Activated CD8-positive, alpha-beta memory T cell treated with anti-CD3 and anti-CD28 coated beads, Interleukin-2, amount 50 U/mL, for 1 hour (primary cell): ENCODE results near the gene VCX3A.
"Not testable (repeated sequence)": the region's sequence is repeated elsewhere in the genome, so short reads cannot be mapped to it uniquely, and the experiment has no call there.

Source experiments
- DNase-seq: peaks from one replicate; pipeline ENCODE4 v3.0.0-alpha.2; 2020; ENCODE audit errors: extremely low read depth

The VCX3A gene

DNA sequence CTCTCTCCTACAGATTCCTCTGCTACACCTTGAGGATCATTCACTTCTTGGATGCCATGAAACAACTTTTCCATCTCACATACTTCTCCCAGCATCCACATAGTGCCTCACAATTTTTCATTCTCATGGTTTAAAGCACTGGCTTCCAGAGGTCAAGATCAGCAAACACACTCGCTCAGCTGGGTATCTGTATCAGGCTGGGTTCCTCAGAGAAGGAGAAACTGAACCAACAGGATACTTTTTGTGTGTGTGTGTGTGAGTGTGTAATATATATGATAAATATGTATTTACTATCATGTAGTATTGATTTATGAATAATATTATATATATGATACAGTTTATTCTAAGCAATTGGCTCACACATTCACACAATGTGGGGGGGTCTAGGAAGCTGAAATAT, at the start of gene VCX3A:
TSS of gene VCX3A (minus strand) at position 101 of the 400 bp plus-strand sequence. CDS start 621 bp downstream, outside the sequence.
- DNase-seq, result not testable (repeated sequence)

- no peak for DNase-seq
Observed at GRCh38 chrX:6574762-6575161, 39.8 kb upstream of the VCX3A start.

GRCh38 chrX:6568031-6568430, 33.1 kb upstream of the VCX3A start:
- DNase-seq, result no peak

DNA sequence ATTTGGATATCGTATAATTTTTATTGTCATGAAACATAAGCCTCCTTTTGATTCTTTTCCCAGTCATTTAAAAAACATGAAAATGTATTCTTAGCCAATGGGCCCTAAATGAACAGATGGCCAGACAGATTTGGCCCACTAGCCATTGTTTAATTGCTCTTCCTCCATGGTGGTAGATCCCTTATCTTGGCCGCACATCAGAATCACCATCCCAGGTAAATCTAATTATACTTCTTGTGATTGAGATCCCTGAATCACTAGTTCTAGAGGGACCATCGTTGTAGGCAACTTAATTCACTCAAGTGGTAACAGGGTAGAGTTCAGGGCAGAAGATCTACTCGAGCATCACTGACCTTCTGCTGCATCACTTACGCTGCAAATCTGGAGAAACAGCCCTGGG, 24.1 kb upstream of the VCX3A start:
- no peak for DNase-seq

DNA sequence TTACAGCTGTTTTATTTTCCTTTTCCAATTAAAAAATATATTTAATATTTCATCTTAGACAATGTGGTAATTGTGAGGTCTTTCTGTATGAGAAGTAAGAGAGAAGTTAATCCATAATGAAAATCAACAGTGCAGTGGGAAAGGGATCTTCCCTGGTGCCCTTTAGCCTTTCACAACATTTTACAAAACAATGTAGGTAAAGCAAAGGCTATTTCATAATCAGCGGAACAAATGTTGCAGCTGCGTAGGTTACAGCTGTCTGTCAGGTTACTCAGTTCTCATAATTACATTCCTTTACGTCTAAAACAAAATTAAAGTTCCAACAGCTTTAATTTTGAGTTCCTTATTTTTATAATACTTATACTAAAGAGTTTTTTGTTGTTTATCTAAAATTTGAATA, 22.8 kb upstream of the VCX3A start:
- no peak for DNase-seq

- no peak for DNase-seq
Observed at GRCh38 chrX:6550999-6551398, 16.1 kb upstream of the VCX3A start.

DNA sequence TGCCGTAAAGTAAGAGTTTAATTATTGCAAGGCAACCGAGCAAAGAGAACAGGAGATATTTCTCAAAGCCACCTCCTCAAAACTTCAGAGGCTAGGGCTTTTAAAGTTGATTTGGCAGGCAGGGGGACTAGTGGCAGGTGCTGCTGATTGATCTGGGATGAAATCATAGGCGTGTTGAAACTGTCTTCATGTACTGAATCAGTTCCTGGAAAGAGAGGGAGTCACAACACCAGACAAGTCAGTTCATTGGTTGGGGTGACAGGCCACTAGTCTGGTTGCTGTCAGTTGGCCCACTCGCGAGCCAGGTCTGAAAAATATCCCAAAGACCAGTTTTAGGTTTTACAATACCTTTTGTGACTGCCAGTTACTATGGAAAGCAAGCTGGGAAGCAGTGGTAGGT, 10.8 kb upstream of the VCX3A start:
- DNase-seq, result no peak

DNA sequence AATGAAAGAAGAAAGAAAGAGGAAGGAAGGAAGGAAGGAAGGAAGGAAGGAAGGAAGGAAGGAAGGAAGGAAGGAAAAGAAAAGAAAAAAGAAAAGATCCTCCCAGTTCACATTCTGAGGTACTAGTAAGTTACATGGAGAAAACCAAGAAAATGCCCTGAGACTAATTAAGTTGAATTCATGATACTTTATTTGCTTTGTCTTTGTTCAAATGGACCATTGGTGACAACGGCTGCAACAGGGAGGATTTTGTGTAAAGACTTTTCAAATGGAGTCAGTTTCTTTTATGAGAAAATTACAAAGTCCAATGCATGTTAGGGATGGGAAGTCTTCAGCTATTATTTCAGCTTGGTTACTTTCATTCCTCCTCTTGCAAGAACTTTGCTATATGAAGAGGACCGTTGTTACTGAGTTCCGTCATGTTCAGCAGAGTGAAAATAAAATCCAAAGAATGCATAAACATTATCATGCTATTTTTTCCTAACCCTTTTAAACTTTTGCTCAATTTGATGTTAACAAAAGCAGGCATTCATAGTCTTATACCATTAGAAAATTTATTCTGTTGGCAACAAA, 8.3 kb downstream of the VCX3A start:
- DNase-seq, result no peak

DNA sequence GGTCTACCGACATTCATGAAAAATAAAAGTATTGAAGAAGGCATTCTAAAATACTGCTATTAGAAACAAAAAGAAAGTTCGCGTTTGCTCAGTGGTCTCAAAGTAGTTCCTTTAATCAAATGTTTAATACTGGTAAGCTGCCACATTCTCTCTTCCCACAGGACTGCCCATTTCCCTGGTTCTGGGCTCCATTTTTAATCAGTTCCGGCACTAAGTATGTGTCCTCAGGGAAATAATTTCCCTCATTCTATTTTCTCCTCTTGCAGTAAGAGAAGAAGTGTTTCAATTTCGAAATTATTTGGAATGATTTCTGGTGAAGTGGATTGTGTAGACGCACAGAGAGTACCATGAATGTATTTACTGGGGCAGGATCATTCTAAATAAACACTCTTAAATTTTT, 17.5 kb downstream of the VCX3A start:
- no peak for DNase-seq

DNA sequence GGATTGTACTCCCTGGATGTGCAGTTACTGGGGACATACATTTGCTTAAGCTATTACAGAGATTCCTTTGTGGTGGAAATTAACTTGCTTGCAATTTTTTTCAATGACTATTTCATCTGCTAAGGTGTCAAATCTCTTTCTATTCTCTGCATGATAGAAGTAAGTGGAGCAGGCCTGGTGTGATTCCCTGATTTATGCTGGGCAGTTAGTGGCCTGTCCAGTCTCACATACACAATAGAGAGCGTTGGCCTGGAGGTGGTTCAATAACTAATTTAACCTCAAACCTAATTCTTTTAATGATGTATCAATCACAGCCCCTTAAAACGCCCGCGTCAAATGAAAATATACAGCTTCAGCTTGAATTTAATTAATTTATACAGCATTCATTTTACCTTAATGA, 28.5 kb downstream of the VCX3A start:
- DNase-seq, result no peak

DNA sequence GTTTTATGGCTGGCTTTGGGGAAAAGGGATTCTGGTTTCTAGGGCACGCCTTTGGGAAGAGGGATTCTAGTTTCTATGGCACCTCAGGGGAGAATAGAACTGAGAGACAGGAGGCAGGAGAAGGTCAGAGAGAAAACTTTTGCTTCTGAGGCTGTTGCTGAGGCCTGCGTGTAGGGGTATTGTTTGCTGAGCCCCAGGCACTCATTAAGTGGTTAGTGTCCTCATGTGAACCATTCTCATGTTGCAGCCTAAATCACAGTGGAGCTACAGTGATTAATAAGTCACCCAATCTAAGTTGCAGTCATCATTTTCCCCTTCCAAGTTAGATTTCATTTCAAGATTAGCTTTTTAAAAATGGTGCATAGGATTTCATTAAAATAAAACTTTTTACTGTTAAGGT, 29.0 kb downstream of the VCX3A start:
- DNase-seq, result no peak

GRCh38 chrX:6500719-6501118, 34.2 kb downstream of the VCX3A start:
- no peak for DNase-seq

DNA sequence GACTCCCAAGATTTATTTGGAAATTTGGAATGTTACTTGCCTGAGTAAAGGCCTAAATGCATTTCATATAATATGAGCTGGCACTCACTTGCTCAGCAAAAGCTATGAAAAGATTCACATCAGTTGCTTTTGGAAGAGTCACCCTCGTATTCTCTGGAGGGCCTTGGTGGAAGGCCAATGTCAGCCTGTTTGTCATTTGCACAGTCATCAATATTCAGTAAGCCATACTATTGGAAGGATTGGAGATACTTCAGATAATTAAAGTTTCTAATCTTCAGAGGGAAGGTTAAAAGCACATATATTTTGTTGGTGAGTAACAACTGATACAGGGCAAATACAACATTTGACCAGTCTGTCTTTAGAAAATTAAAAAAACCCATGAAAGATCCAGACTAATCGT, 36.6 kb downstream of the VCX3A start:
- DNase-seq, result no peak
